Heart left ventricle (tissue), 16 donors: ENCODE data around the gene PTPN13. TPM values are rescaled to one million over a fixed set of nuclear protein-coding genes. Genes with fewer than 3 reads are reported as not detected.

Source experiments
- ATAC-seq, 4 donors: fragments of 200-7000 bp; cut with Tn5 transposase; one replicate each; pipeline ENCODE4 v1.9.1; 2020 to 2022; ENCODE audit warnings: moderate library complexity in 4 of 4, mild to moderate bottlenecking in 3 of 4, moderate number of reproducible peaks in 1 of 4
- DNase-seq, 5 donors: peaks; one replicate each; pipeline ENCODE4 v3.0.0-alpha.2; 2020
- H3K27ac ChIP-seq, 12 donors: fragments of 200-600 bp; sonication (generic) in 4 of 12; one replicate each; pipeline versions ENCODE4 v1.5.0 to v1.8.0; 2016 to 2022; ENCODE audit warnings: mild to moderate bottlenecking in 2 of 12
- H3K27me3 ChIP-seq, 9 donors: fragments of 200-600 bp; sonication (generic) in 2 of 9; one replicate each; pipeline versions ENCODE4 v1.5.1 to v1.8.0; 2016 to 2022; ENCODE audit warnings: mild to moderate bottlenecking in 3 of 9
- H3K36me3 ChIP-seq, 9 donors: fragments of 200-600 bp; sonication (generic) in 2 of 9; one replicate each; pipeline versions ENCODE4 v1.5.0 to v1.8.0; 2018 to 2022; ENCODE audit warnings: mild to moderate bottlenecking in 2 of 9
- H3K4me1 ChIP-seq, 12 donors: fragments of 200-600 bp; sonication (generic) in 4 of 12; one replicate each; pipeline versions ENCODE4 v1.5.0 to v1.8.0; 2016 to 2022; ENCODE audit warnings: mild to moderate bottlenecking in 3 of 12
- H3K4me3 ChIP-seq, 12 donors: fragments of 200-600 bp; sonication (generic) in 4 of 12; one replicate each; pipeline versions ENCODE4 v1.5.0 to v1.8.0; 2017 to 2022; ENCODE audit warnings: mild to moderate bottlenecking in 9 of 12, moderate library complexity in 4 of 12
- H3K9me3 ChIP-seq, 12 donors: fragments of 200-600 bp; sonication (generic) in 4 of 12; one replicate each; pipeline versions ENCODE4 v1.5.0 to v1.8.0; 2016 to 2022; ENCODE audit warnings: mild to moderate bottlenecking in 1 of 12
- CTCF ChIP-seq, 12 donors: fragments of 200-600 bp; sonication (generic) in 4 of 12; IDR thresholded peaks; one replicate each; pipeline versions ENCODE4 v1.5.0 to v1.8.0; 2018 to 2022; ENCODE audit warnings: antibody characterized with exemption in 12 of 12, mild to moderate bottlenecking in 5 of 12
- POLR2A ChIP-seq, 2 donors: fragments of 450-650 bp; IDR thresholded peaks; one replicate each; pipeline ENCODE4 v1.6.1; 2017; ENCODE audit warnings: antibody characterized with exemption in 2 of 2, mild to moderate bottlenecking in 2 of 2, moderate library complexity in 2 of 2
- whole genome bisulfite sequencing, 4 donors: extraction: QIAGEN DNeasy Blood & Tissue Kit in 2 of 4; methylation state at CpG; one replicate each; pipeline versions ENCODE4 v1.1.5 to v1.1.7; 2013 to 2018; 5-methylcytosine and 5-hydroxymethylcytosine counted together
- intact Hi-C, 10 donors: fragments of 100-400 bp; cut with DNase I; formaldehyde crosslinking; loops; one replicate each; pipeline versions ENCODE4 v1.11.1 to v1.14.2; 2022
- long read RNA-seq, 3 donors: library from polyadenylated mRNA; unstranded; transcript quantifications; one replicate each; pipeline ENCODE4 v2.0.0, GENCODE V29; 2020 to 2021
- polyA plus RNA-seq, 2 donors: library from polyadenylated mRNA; stranded (reverse); fragments of 200-250 nt; gene quantifications; one replicate each; pipeline ENCODE4 v1.2.3, GENCODE V29; 2013
- total RNA-seq, 9 donors: library from RNA; depleted of rRNA in 2 of 9; stranded (reverse); fragments of >200 nt in 2 of 9; fragmentation: NEBNext Ultra II Directional in 3 of 9; extraction: Animal tissue kit (Norgen Biotek cat#: 25700) in 3 of 9; gene quantifications; one replicate each; pipeline versions ENCODE4 v1.1.0 to v1.2.4, GENCODE V29; 2016 to 2023
- donor health status: ischemic (EF 13 %, LVEDD 7.1; RV severe dilation, severe dysfunction).
- donor health status: healthy with polysubstance abuse.
- donor health status: DM: no; HTN: yes; CAD: no.
- donor health status: DM: no; HTN: no; CAD: no.
- donor health status: ischemic (EF 25% LVEDD 6.9; RV normal size, moderate dysfunction).
- donor health status: ischemic (EF 25% LVEDD 5.7; RV mildly dilated, moderate dysfunction).
- donor health status: healthy.
- donor health status: DM: yes; HTN: yes; CAD: no.
- donor health status: ischemic (EF 35%, LVEDD 5.7; RV mildly dilated, moderate dysfunction).
- donor health status: nonischemic (EF 11% LVEDD 7.7; RV severe dilation, severe dysfunction).
- donor health status: DM: yes; HTN: yes; CAD: no.
- donor health status: PGD.
- donor health status: ischemic (EF 29% LVEDD 5.4; RV normal size, mild dysfunction).
- donor health status: nonischemic (EF 23%, LVEDD 6.1; RV moderate dilation, normal function).

The PTPN13 gene
- total RNA-seq (10 to 100 TPM in 1 of 9 donors, 1 to 10 TPM in 8; 1.3 to 14.3 (median 4.3) TPM), polyA plus RNA-seq (under 1 TPM; 0.60 to 0.80 TPM)
- long read RNA-seq, donor 1, result 0 reads
- long read RNA-seq, donor 2, partial matches to known transcripts, result 1 of 2 reads
- long read RNA-seq, donor 2, other reads (novel, unspliced or antisense), result 1 of 2 reads
- long read RNA-seq, donor 3, partial matches to known transcripts, result 0 of 1 reads
- long read RNA-seq, donor 3, other reads (novel, unspliced or antisense), result 1 of 1 reads

GRCh38 chr4:86593688-86594558 is at the start of gene PTPN13:
Gene PTPN13 (plus strand): TSS chr4:86594315. CDS start chr4:86635257, 40,942 bp downstream.
- peaks cover 0 to 24% (median 4%) of the 10 kb centered on the region in 12 donors for H3K4me1 ChIP-seq
- ATAC-seq (peak; percentile 95 to 99 (median 98)), DNase-seq (peak; percentile 91 to 96 (median 94))
- no peaks in the 10 kb centered on the region for H3K36me3 ChIP-seq
- H3K27ac ChIP-seq, result peak within 1 kb of the TSS; percentile 58 to 88 (median 72)
- intact Hi-C loops, result loop anchor here in 3 of 10 donors (5.0 to 10.0 kb wide), 2 partner anchors 52 to 301 kb away; partner anchors contain the start of gene C4orf36 (in 2 of the 3)
- H3K4me3 ChIP-seq, result peak within 1 kb of the TSS; percentile 36 to 74 (median 62)
- H3K27me3 ChIP-seq, result peaks cover 0 to 29% (median 6%) of the 10 kb centered on the region in 9 donors
- 1 to 4% (median 2%) methylated on average over 24 to 60 of the region's 60 CpGs for WGBS, 4 donors
- no peak for TF ChIP-seq CTCF (IDR thresholded peaks at IDR 0.05)
- peak in 1 of 2 donors; percentile 88 for TF ChIP-seq POLR2A (IDR thresholded peaks at IDR 0.05)
- H3K9me3 ChIP-seq, result no peaks in the 10 kb centered on the region

- Histone ChIP-seq H3K27me3 (peaks cover 0 to 5% (median 0%) of the 10 kb centered on the region in 9 donors), H3K4me3 (no peak overlapping the region), H3K9me3 (no peaks in the 10 kb centered on the region), H3K27ac (no peak overlapping the region), H3K4me1 (peaks cover 0 to 24% (median 5%) of the 10 kb centered on the region in 12 donors), H3K36me3 (no peaks in the 10 kb centered on the region)
- ATAC-seq (no peak), DNase-seq (peak in 1 of 5 donors; percentile 21)
- 78 to 97% (median 92%) methylated on average over 13 to 22 of the region's 22 CpGs for WGBS, 4 donors
- TF ChIP-seq POLR2A (IDR thresholded peaks at IDR 0.05) (no peak), CTCF (IDR thresholded peaks at IDR 0.05) (no peak)
- intact Hi-C loops, result no loop called here
Observed at GRCh38 chr4:86547140-86547539, 47.0 kb upstream of the PTPN13 start.

- DNase-seq, result no peak
- Histone ChIP-seq H3K27me3 (peaks cover 0 to 4% (median 0%) of the 10 kb centered on the region in 9 donors), H3K27ac (no peak overlapping the region), H3K4me3 (no peak overlapping the region), H3K9me3 (no peaks in the 10 kb centered on the region), H3K36me3 (no peaks in the 10 kb centered on the region), H3K4me1 (peaks cover 0 to 14% (median under 1%) of the 10 kb centered on the region in 12 donors)
- intact Hi-C loops, result no loop called here
- 89 to 95% (median 92%) methylated on average over 4 of the region's 4 CpGs for WGBS, 4 donors
- TF ChIP-seq POLR2A (IDR thresholded peaks at IDR 0.05) (no peak), CTCF (IDR thresholded peaks at IDR 0.05) (no peak)
- no peak for ATAC-seq
Observed at GRCh38 chr4:86549163-86549788, 44.8 kb upstream of the PTPN13 start.
